Vagina (tissue), 2 donors: ENCODE measurements around the gene EXOC2.

Experiments
- CTCF ChIP-seq, 3 experiments: fragments of 450-650 bp in 2 of 3; fragments of 200-600 bp in 1 of 3; sonication (generic) in 1 of 3; IDR thresholded peaks; one replicate each; pipeline ENCODE4 v1.5.1; 2017 to 2019; ENCODE audit warnings: antibody characterized with exemption in 3 of 3, mild to moderate bottlenecking in 2 of 3, moderate library complexity in 2 of 3
- POLR2A ChIP-seq, 2 donors: fragments of 450-650 bp; IDR thresholded peaks; one replicate each; pipeline ENCODE4 v1.6.1; 2017; ENCODE audit warnings: antibody characterized with exemption in 2 of 2, mild to moderate bottlenecking in 2 of 2, moderate library complexity in 2 of 2
- POLR2AphosphoS5 ChIP-seq, 2 donors: sonication (generic); formaldehyde crosslinking; IDR thresholded peaks; one replicate each; pipeline ENCODE4 v1.9.0; 2017; ENCODE audit warnings: antibody characterized with exemption in 2 of 2, mild to moderate bottlenecking in 2 of 2, low read depth in 1 of 2; ENCODE audit not compliant: insufficient read depth in 1 of 2

- TF ChIP-seq CTCF (IDR thresholded peaks at IDR 0.05) = no peak
- no peak for TF ChIP-seq POLR2A (IDR thresholded peaks at IDR 0.05)
- no peak for TF ChIP-seq POLR2AphosphoS5 (IDR thresholded peaks at IDR 0.05; ENCODE audit: insufficient read depth in 1 of 2, low read depth in 1 of 2)
Observed at GRCh38 chr6:473356-473755, 219.6 kb downstream of the EXOC2 start.
